WTC11 (cell line): ENCODE results near the gene GNG11. TPM values are rescaled to one million over a fixed set of nuclear protein-coding genes. Genes with fewer than 3 reads are reported as not detected.

Experiments
- ATAC-seq: fragments of 200-7000 bp; cut with Tn5 transposase; 2 replicates; pipeline ENCODE4 v1.10.0; 2021; ENCODE audit warnings: mild to moderate bottlenecking, moderate library complexity
- CTCF ChIA-PET: fragments of 300-600 bp; sonication (Branson Sonifier 250); formaldehyde crosslinking; loops from one replicate; lab custom pipeline; 2021; ENCODE audit warnings: antibody characterized with exemption; lab: Charles Lee
- POLR2A ChIA-PET: fragments of 350-600 bp; sonication (Branson Sonifier 250); formaldehyde crosslinking; loops from one replicate; lab custom pipeline; 2021; ENCODE audit warnings: antibody characterized with exemption; lab: Charles Lee
- DNase-seq: peaks from one replicate; pipeline ENCODE4 v3.0.0; 2021; ENCODE audit warnings: low spot score
- H3K27ac Mint-ChIP-seq: 2 replicates; pipeline ENCODE4 v1.8.0; 2021; ENCODE audit warnings: mixed read lengths
- H3K27me3 Mint-ChIP-seq: 2 replicates; pipeline ENCODE4 v1.8.0; 2021; ENCODE audit warnings: low read depth, mild to moderate bottlenecking, moderate library complexity, mixed read lengths
- H3K36me3 Mint-ChIP-seq: 2 replicates; pipeline ENCODE4 v1.8.0; 2021; ENCODE audit warnings: mixed read lengths
- H3K4me1 Mint-ChIP-seq: 2 replicates; pipeline ENCODE4 v1.8.0; 2022; ENCODE audit warnings: mixed read lengths
- H3K4me3 Mint-ChIP-seq: 2 replicates; pipeline ENCODE4 v1.8.0; 2021; ENCODE audit warnings: mild to moderate bottlenecking, moderate library complexity, mixed read lengths
- H3K9me3 Mint-ChIP-seq: 2 replicates; pipeline ENCODE4 v1.8.0; 2021; ENCODE audit warnings: mixed read lengths
- HMGA2 ChIP-seq: fragments of 250-450 bp; sonication (Bioruptor Pico); IDR thresholded peaks from 2 replicates; pipeline ENCODE4 v1.4.0; 2021; ENCODE audit warnings: mild to moderate bottlenecking, moderate library complexity
- NFATC4 ChIP-seq: fragments of 250-450 bp; sonication (Bioruptor Pico); IDR thresholded peaks from 2 replicates; pipeline ENCODE4 v1.9.0; 2021; ENCODE audit warnings: mild to moderate bottlenecking
- NR1H2 ChIP-seq: sonication (generic); formaldehyde crosslinking; IDR thresholded peaks from 2 replicates; pipeline ENCODE4 v1.9.0; 2021; ENCODE audit warnings: mild to moderate bottlenecking, moderate library complexity, missing genetic modification reagents
- RELA ChIP-seq: sonication (generic); formaldehyde crosslinking; IDR thresholded peaks from 2 replicates; pipeline ENCODE4 v1.8.1; 2022; ENCODE audit warnings: missing genetic modification reagents, mild to moderate bottlenecking, borderline replicate concordance
- RORB ChIP-seq: fragments of 250-450 bp; sonication (Bioruptor Pico); IDR thresholded peaks from 2 replicates; pipeline ENCODE4 v1.9.0; 2021; ENCODE audit warnings: mild to moderate bottlenecking
- TEAD1 ChIP-seq: sonication (generic); formaldehyde crosslinking; IDR thresholded peaks from 2 replicates; pipeline ENCODE4 v1.8.0; 2022; ENCODE audit warnings: mild to moderate bottlenecking, missing genetic modification reagents
- total RNA-seq: library from RNA; stranded (reverse); gene quantifications from 3 replicates; pipeline ENCODE4 v1.2.3, GENCODE V29; 2021
- TF ChIP-seq, protein P1 (sequence below): fragments of 250-450 bp; sonication (Bioruptor Pico); IDR thresholded peaks from 2 replicates; pipeline ENCODE4 v1.9.0; 2021; ENCODE audit warnings: mild to moderate bottlenecking, borderline replicate concordance
- TF ChIP-seq, protein P2 (sequence below): fragments of 250-450 bp; sonication (Bioruptor Pico); IDR thresholded peaks from 2 replicates; pipeline ENCODE4 v1.8.0; 2021; ENCODE audit warnings: mild to moderate bottlenecking
- TF ChIP-seq, protein P3 (sequence below): sonication (generic); formaldehyde crosslinking; IDR thresholded peaks from 2 replicates; pipeline ENCODE4 v1.8.1; 2022; ENCODE audit warnings: missing genetic modification reagents, borderline replicate concordance
- TF ChIP-seq, protein P4 (sequence below): sonication (generic); formaldehyde crosslinking; IDR thresholded peaks from 2 replicates; pipeline ENCODE4 v1.8.1; 2022; ENCODE audit warnings: mild to moderate bottlenecking, missing genetic modification reagents, moderate library complexity, borderline replicate concordance
- TF ChIP-seq, protein P5 (sequence below): sonication (generic); formaldehyde crosslinking; IDR thresholded peaks from 2 replicates; pipeline ENCODE4 v1.8.1; 2023; ENCODE audit warnings: mild to moderate bottlenecking, missing genetic modification reagents
- TF ChIP-seq, protein P6 (sequence below): sonication (generic); formaldehyde crosslinking; IDR thresholded peaks from 2 replicates; pipeline ENCODE4 v1.8.0; 2023; ENCODE audit warnings: missing genetic modification reagents
- TF ChIP-seq, protein P7 (sequence below): sonication (generic); formaldehyde crosslinking; IDR thresholded peaks from 2 replicates; pipeline ENCODE4 v1.8.1; 2023; ENCODE audit warnings: mild to moderate bottlenecking, moderate library complexity, missing genetic modification reagents
- TF ChIP-seq, protein P8 (sequence below): sonication (generic); formaldehyde crosslinking; IDR thresholded peaks from 2 replicates; pipeline ENCODE4 v1.8.1; 2023; ENCODE audit warnings: mild to moderate bottlenecking, missing genetic modification reagents, moderate library complexity
- TF ChIP-seq, protein P9 (sequence below): sonication (generic); formaldehyde crosslinking; IDR thresholded peaks from 2 replicates; pipeline ENCODE4 v1.8.0; 2022; ENCODE audit warnings: mild to moderate bottlenecking, missing genetic modification reagents
- TF ChIP-seq, protein P10 (sequence below): sonication (generic); formaldehyde crosslinking; IDR thresholded peaks from 2 replicates; pipeline ENCODE4 v1.8.0; 2022; ENCODE audit warnings: mild to moderate bottlenecking, missing genetic modification reagents
- TF ChIP-seq, protein P11 (sequence below): sonication (generic); formaldehyde crosslinking; IDR thresholded peaks from 2 replicates; pipeline ENCODE4 v1.8.1; 2022; ENCODE audit warnings: mild to moderate bottlenecking, moderate library complexity, missing genetic modification reagents

Gene GNG11
- total RNA-seq, 1 experiment from 2014 or later, result 1.7 TPM

DNA sequence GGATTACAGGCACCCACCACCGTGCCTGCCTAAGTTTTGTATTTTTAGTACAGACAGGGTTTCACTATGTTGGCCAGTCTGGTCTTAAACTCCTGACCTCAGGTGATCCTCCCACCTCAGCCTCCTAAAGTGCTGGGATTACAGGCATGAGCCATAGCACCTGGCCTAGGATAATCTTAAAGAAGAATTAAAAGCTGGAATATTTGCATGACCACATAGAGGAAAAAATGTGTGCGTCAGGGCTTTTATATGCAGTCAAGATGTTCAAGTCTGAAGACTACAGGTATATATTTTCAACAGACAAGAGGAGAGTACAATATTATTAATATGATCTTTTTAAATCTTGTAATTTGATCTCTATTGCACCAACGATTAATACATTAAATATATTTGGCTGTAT lies 39.5 kb downstream of the GNG11 start (continued):
- TF ChIP-seq, protein P1, sequence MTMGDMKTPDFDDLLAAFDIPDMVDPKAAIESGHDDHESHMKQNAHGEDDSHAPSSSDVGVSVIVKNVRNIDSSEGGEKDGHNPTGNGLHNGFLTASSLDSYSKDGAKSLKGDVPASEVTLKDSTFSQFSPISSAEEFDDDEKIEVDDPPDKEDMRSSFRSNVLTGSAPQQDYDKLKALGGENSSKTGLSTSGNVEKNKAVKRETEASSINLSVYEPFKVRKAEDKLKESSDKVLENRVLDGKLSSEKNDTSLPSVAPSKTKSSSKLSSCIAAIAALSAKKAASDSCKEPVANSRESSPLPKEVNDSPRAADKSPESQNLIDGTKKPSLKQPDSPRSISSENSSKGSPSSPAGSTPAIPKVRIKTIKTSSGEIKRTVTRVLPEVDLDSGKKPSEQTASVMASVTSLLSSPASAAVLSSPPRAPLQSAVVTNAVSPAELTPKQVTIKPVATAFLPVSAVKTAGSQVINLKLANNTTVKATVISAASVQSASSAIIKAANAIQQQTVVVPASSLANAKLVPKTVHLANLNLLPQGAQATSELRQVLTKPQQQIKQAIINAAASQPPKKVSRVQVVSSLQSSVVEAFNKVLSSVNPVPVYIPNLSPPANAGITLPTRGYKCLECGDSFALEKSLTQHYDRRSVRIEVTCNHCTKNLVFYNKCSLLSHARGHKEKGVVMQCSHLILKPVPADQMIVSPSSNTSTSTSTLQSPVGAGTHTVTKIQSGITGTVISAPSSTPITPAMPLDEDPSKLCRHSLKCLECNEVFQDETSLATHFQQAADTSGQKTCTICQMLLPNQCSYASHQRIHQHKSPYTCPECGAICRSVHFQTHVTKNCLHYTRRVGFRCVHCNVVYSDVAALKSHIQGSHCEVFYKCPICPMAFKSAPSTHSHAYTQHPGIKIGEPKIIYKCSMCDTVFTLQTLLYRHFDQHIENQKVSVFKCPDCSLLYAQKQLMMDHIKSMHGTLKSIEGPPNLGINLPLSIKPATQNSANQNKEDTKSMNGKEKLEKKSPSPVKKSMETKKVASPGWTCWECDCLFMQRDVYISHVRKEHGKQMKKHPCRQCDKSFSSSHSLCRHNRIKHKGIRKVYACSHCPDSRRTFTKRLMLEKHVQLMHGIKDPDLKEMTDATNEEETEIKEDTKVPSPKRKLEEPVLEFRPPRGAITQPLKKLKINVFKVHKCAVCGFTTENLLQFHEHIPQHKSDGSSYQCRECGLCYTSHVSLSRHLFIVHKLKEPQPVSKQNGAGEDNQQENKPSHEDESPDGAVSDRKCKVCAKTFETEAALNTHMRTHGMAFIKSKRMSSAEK, result no peak
- TF ChIP-seq, protein P2, sequence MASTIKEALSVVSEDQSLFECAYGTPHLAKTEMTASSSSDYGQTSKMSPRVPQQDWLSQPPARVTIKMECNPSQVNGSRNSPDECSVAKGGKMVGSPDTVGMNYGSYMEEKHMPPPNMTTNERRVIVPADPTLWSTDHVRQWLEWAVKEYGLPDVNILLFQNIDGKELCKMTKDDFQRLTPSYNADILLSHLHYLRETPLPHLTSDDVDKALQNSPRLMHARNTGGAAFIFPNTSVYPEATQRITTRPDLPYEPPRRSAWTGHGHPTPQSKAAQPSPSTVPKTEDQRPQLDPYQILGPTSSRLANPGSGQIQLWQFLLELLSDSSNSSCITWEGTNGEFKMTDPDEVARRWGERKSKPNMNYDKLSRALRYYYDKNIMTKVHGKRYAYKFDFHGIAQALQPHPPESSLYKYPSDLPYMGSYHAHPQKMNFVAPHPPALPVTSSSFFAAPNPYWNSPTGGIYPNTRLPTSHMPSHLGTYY, result no peak
- TF ChIP-seq, protein P3, sequence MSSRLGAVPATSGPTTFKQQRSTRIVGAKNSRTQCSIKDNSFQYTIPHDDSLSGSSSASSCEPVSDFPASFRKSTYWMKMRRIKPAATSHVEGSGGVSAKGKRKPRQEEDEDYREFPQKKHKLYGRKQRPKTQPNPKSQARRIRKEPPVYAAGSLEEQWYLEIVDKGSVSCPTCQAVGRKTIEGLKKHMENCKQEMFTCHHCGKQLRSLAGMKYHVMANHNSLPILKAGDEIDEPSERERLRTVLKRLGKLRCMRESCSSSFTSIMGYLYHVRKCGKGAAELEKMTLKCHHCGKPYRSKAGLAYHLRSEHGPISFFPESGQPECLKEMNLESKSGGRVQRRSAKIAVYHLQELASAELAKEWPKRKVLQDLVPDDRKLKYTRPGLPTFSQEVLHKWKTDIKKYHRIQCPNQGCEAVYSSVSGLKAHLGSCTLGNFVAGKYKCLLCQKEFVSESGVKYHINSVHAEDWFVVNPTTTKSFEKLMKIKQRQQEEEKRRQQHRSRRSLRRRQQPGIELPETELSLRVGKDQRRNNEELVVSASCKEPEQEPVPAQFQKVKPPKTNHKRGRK (CRISPR knock-in tag), result no peak
- TF ChIP-seq, protein P4, sequence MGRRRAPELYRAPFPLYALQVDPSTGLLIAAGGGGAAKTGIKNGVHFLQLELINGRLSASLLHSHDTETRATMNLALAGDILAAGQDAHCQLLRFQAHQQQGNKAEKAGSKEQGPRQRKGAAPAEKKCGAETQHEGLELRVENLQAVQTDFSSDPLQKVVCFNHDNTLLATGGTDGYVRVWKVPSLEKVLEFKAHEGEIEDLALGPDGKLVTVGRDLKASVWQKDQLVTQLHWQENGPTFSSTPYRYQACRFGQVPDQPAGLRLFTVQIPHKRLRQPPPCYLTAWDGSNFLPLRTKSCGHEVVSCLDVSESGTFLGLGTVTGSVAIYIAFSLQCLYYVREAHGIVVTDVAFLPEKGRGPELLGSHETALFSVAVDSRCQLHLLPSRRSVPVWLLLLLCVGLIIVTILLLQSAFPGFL (CRISPR knock-in tag), result no peak
- TF ChIP-seq, protein P5, sequence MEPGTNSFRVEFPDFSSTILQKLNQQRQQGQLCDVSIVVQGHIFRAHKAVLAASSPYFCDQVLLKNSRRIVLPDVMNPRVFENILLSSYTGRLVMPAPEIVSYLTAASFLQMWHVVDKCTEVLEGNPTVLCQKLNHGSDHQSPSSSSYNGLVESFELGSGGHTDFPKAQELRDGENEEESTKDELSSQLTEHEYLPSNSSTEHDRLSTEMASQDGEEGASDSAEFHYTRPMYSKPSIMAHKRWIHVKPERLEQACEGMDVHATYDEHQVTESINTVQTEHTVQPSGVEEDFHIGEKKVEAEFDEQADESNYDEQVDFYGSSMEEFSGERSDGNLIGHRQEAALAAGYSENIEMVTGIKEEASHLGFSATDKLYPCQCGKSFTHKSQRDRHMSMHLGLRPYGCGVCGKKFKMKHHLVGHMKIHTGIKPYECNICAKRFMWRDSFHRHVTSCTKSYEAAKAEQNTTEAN, result no peak
- TF ChIP-seq NR1H2 (CRISPR knock-in tag), result no peak
- TF ChIP-seq, protein P6, sequence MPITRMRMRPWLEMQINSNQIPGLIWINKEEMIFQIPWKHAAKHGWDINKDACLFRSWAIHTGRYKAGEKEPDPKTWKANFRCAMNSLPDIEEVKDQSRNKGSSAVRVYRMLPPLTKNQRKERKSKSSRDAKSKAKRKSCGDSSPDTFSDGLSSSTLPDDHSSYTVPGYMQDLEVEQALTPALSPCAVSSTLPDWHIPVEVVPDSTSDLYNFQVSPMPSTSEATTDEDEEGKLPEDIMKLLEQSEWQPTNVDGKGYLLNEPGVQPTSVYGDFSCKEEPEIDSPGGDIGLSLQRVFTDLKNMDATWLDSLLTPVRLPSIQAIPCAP (CRISPR knock-in tag), result no peak
- TF ChIP-seq, all 79 proteins: peak for 0

DNA sequence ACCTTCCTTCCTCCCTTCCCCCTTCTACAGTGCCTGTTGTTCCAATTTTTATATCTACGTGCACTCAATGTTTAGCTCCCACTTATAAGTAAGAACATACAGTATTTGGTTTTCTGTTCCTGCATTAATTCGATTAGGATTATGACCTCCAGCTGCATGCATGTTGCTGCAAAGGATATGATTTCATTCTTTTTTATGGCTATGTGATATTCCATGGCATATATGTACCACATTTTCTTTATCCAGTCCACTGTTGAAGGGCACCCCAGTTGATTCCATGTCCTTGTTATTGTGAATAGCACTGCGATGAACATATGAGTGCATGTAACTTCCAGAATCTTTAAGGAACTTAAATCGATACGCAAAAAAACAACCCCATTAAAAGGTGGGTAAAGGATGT lies 42.7 kb downstream of the GNG11 start:
- Mint-ChIP-seq H3K27me3 (no peaks in the 10 kb centered on the region), H3K4me3 (no peak overlapping the region), H3K27ac (no peak overlapping the region), H3K36me3 (no peaks in the 10 kb centered on the region), H3K9me3 (no peaks in the 10 kb centered on the region), H3K4me1 (no peaks in the 10 kb centered on the region)
- CTCF ChIA-PET, result no interaction called here
- DNase-seq (no peak), ATAC-seq (no peak)
- POLR2A ChIA-PET, result no interaction called here
- TF ChIP-seq, protein P7, sequence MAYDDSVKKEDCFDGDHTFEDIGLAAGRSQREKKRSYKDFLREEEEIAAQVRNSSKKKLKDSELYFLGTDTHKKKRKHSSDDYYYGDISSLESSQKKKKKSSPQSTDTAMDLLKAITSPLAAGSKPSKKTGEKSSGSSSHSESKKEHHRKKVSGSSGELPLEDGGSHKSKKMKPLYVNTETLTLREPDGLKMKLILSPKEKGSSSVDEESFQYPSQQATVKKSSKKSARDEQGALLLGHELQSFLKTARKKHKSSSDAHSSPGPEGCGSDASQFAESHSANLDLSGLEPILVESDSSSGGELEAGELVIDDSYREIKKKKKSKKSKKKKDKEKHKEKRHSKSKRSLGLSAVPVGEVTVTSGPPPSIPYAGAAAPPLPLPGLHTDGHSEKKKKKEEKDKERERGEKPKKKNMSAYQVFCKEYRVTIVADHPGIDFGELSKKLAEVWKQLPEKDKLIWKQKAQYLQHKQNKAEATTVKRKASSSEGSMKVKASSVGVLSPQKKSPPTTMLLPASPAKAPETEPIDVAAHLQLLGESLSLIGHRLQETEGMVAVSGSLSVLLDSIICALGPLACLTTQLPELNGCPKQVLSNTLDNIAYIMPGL (CRISPR knock-in tag), result no peak
- no peak for TF ChIP-seq RELA (CRISPR knock-in tag)
- TF ChIP-seq, protein P8, sequence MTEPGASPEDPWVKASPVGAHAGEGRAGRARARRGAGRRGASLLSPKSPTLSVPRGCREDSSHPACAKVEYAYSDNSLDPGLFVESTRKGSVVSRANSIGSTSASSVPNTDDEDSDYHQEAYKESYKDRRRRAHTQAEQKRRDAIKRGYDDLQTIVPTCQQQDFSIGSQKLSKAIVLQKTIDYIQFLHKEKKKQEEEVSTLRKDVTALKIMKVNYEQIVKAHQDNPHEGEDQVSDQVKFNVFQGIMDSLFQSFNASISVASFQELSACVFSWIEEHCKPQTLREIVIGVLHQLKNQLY (CRISPR knock-in tag), result no peak
- no peak for TF ChIP-seq TEAD1
- TF ChIP-seq, protein P9, sequence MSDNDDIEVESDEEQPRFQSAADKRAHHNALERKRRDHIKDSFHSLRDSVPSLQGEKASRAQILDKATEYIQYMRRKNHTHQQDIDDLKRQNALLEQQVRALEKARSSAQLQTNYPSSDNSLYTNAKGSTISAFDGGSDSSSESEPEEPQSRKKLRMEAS (CRISPR knock-in tag), result no peak
- TF ChIP-seq, protein P10, sequence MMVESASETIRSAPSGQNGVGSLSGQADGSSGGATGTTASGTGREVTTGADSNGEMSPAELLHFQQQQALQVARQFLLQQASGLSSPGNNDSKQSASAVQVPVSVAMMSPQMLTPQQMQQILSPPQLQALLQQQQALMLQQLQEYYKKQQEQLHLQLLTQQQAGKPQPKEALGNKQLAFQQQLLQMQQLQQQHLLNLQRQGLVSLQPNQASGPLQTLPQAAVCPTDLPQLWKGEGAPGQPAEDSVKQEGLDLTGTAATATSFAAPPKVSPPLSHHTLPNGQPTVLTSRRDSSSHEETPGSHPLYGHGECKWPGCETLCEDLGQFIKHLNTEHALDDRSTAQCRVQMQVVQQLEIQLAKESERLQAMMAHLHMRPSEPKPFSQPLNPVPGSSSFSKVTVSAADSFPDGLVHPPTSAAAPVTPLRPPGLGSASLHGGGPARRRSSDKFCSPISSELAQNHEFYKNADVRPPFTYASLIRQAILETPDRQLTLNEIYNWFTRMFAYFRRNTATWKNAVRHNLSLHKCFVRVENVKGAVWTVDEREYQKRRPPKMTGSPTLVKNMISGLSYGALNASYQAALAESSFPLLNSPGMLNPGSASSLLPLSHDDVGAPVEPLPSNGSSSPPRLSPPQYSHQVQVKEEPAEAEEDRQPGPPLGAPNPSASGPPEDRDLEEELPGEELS (CRISPR knock-in tag), result no peak
- no peak for TF ChIP-seq RORB (CRISPR knock-in tag)
- TF ChIP-seq, protein P11, sequence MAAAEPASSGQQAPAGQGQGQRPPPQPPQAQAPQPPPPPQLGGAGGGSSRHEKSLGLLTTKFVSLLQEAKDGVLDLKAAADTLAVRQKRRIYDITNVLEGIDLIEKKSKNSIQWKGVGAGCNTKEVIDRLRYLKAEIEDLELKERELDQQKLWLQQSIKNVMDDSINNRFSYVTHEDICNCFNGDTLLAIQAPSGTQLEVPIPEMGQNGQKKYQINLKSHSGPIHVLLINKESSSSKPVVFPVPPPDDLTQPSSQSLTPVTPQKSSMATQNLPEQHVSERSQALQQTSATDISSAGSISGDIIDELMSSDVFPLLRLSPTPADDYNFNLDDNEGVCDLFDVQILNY (CRISPR knock-in tag), result no peak
- TF ChIP-seq NFATC4 (CRISPR knock-in tag), result no peak
- no peak for TF ChIP-seq HMGA2 (CRISPR knock-in tag)
